MG63 (cell line): Measurements from ENCODE around the gene SHE. TPM values are rescaled to one million over a fixed set of nuclear protein-coding genes. Genes with fewer than 3 reads are reported as not detected.
A peak's percentile ranks its signal among the peaks of the same experiment; 100 is the strongest.
"Not testable (repeated sequence)": the region's sequence is repeated elsewhere in the genome, so short reads cannot be mapped to it uniquely, and the experiment has no call there.

Source experiments
- DNase-seq: peaks from one replicate; pipeline ENCODE4 v3.0.0-alpha.2; 2020
- H3K27me3 ChIP-seq: fragments of 250-450 bp; sonication (Bioruptor Pico); 2 replicates; pipeline ENCODE4 v1.5.1; 2020; ENCODE audit warnings: mild to moderate bottlenecking, moderate library complexity
- H3K36me3 ChIP-seq: fragments of 250-450 bp; sonication (Bioruptor Pico); 2 replicates; pipeline ENCODE4 v1.5.1; 2020; ENCODE audit warnings: mild to moderate bottlenecking, moderate library complexity
- H3K4me3 ChIP-seq: fragments of 250-450 bp; sonication (Bioruptor Pico); 2 replicates; pipeline ENCODE4 v1.5.1; 2020; ENCODE audit warnings: mild to moderate bottlenecking, moderate library complexity
- H3K9me3 ChIP-seq: fragments of 250-450 bp; sonication (Bioruptor Pico); 2 replicates; pipeline ENCODE4 v1.5.1; 2020; ENCODE audit warnings: mild to moderate bottlenecking, moderate library complexity
- total RNA-seq: library from RNA; depleted of rRNA; stranded (reverse); fragments of >200 nt; shearing (Covaris generic); gene quantifications from 2 replicates; pipeline ENCODE4 v1.2.3, GENCODE V29; 2014; ENCODE audit warnings: low replicate concordance

Gene SHE
- total RNA-seq, 1 experiment from 2014 or later, result not detected

DNA sequence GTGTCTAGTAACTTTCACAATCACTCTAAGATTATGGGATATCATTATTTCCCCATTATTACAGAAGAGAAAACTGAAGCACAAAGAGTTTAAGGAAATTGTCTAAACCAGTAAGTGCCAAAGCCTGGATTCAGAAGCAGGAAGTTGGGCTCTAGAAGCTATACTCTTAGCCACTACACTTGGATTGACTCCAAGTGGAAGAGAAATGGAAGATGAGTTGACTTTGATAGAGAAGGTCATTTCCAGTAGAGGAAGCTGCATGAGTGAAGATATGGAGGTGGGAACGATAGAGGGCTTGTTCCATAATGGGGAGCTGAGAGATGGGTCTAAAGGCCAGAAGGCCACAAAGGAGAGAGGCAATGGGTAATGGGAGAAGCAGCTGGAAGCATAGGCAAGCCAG lies 11.9 kb downstream of the SHE start:
- Histone ChIP-seq H3K4me3 (no peak overlapping the region), H3K9me3 (no peaks in the 10 kb centered on the region), H3K36me3 (no peaks in the 10 kb centered on the region), H3K27me3 (peaks cover 22% of the 10 kb centered on the region)
- no peak for DNase-seq

DNA sequence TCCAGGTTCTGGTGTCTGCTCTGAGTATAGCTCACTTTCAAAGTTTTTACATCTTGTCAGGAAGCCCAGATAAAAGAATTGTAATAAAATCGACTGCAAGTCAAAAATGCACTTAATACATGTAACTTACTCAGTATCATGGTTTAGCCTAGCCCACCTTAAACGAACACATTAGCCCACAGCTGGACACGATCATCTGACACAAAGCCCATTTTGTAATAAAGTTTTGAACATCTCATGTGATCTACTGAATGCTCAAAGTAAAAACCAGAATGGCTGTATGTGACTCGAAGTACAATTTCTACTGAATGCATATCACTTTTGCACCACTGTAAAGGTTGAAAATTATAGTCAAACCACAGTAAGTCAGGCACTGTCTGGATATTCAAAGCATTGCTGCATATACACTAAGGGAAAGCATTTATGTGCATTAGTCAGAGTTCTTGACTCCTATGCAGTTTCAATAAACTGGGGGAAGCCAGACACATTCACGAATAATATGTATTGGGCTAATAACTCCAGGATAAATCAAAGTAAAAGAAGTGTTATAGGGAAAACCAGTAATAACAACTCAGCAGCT lies 12.4 kb downstream of the SHE start:
- no peak for DNase-seq
- Histone ChIP-seq H3K9me3 (no peaks in the 10 kb centered on the region), H3K4me3 (no peak overlapping the region), H3K27me3 (peaks cover 22% of the 10 kb centered on the region), H3K36me3 (no peaks in the 10 kb centered on the region)

DNA sequence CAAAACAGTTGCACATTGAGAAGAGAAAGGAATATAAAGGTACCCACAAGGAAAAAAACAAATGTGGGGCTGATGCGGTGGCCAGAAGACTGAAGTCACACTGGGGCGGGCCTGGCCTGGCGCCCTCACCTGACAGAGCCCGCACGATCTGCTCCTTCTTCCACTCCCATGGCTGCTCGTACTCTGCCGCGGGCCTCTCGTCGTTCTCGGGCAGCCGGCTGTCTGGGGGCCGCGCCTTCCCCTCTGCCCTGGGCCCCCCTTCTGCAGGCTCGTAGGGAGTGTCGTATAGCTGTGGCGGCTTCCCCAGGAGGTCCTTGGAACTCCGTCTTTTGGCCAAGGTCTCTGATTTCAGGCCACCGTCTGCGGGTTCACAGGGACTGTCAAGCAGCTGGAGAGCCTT lies 13.3 kb downstream of the SHE start:
- no peaks in the 10 kb centered on the region for H3K36me3 ChIP-seq
- H3K27me3 ChIP-seq, result peaks cover 22% of the 10 kb centered on the region
- no peak for DNase-seq

DNA sequence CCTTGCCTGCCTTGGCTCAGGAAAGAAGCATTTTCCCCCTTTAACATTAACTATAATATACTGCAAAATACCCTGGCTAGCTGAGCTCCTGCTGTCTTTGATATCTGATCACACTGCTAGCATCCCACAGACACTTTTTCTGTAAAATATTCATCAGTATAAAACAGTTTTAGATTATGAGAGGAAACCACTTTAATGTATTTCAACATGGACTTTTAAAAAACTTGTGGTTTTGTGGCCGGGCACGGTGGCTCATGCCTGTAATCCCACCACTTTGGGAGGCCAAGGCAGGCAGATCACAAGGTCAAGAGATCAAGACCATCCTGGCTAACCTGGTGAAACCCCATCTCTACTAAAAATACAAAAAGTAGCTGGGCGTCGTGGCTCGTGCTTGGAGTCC lies 15.5 kb downstream of the SHE start:
- not testable (repeated sequence) for DNase-seq, H3K27me3 ChIP-seq, H3K36me3 ChIP-seq, H3K9me3 ChIP-seq, H3K4me3 ChIP-seq

More for the DNA sequence above, 13.3 kb downstream of the SHE start:
- no peaks in the 10 kb centered on the region for H3K9me3 ChIP-seq
- no peak overlapping the region for H3K4me3 ChIP-seq

DNA sequence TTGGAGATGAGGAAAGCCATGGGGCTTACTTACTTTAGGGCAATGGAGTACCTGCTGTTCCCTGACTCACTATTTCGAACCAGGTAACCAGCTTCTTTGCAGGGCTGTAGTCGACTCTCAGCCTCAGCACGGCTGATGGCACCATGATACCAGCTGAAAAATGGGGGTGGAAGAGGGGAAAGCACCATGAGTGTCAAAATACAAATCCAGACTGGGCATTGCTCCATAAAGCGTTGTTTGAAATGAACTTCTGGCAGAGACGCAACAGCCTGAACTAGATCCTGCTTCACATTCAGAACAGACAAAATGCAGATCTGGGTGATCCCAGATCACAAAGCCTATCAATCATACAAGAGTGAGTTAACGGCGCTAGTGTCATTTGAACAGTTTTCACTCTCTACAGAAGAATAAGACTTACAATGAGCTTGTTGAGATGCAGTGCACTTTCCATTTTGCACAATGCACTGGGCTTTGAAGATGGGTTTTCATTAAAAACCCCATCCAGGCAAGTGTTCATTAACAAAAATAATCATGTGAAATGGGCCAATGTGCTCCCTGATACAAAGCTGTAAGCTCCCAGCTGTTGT lies 16.2 kb downstream of the SHE start:
- Histone ChIP-seq H3K4me3 (no peak overlapping the region), H3K9me3 (no peaks in the 10 kb centered on the region), H3K27me3 (0 out of 2 replicates have a peak, but pooled peaks cover under 1% of the 10 kb centered on the region), H3K36me3 (no peaks in the 10 kb centered on the region)
- DNase-seq, result no peak

- H3K4me3 ChIP-seq, result no peak overlapping the region
- H3K27me3 ChIP-seq, result no peaks in the 10 kb centered on the region
- no peaks in the 10 kb centered on the region for H3K9me3 ChIP-seq
- no peaks in the 10 kb centered on the region for H3K36me3 ChIP-seq
- DNase-seq, result no peak
These were observed 17.1 kb downstream of the SHE start for GRCh38 chr1:154485106-154485505.

- Histone ChIP-seq H3K9me3 (no peaks in the 10 kb centered on the region), H3K27me3 (no peaks in the 10 kb centered on the region), H3K36me3 (no peaks in the 10 kb centered on the region), H3K4me3 (no peak overlapping the region)
- DNase-seq, result no peak
These were observed 18.0 kb downstream of the SHE start for GRCh38 chr1:154483941-154484803.

DNA sequence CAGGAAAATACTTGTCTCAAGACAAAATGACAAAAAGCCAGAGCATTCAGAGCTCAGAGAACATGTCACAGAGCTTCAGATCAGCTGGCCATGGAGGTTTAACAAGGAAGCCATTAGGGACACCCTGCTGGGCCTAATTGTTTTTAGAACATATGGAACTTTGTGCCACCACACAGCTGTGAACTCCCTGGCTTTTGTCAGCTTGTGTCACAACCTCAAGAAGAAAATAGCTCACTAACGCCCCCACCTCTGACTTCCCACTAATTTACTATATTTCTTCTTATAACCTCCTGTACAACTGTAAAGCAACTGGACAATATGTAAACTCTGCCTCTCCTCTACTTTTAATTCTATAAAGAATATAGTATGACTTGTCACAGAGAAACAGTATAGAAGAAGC lies 21.2 kb downstream of the SHE start:
- DNase-seq, result no peak
- no peaks in the 10 kb centered on the region for H3K27me3 ChIP-seq
- no peaks in the 10 kb centered on the region for H3K9me3 ChIP-seq
- no peaks in the 10 kb centered on the region for H3K36me3 ChIP-seq
- H3K4me3 ChIP-seq, result no peak overlapping the region

DNA sequence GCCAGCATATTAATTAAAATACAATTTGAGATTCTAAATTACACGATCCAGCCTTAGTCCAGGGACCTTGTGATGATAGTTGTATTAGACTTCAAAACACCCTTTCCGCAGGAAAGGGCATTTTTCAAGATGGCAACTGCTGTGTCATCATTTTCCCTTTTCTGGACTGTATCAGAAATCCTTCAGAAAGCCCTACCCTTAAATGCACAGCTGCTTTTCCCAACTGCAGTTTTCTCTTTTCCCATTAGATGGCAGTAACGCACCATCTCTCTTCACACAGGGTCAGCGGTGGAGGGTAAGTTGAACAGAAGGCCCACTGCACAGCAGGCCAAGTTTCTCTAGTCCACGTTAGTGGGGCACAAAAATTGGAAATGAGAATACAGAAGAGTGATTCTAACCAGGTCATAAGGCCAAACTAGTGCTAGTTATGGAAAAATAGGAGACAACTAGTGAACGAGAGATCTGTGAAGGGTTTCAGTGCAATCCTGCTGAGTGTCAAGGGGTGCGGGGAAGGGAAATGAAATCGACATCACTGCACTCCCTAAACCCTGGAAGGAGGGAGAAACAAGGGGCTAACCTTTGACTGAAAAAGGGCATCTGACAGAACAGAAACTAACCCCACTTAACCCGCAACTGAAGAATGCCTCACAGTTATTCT lies 22.3 kb downstream of the SHE start:
- no peaks in the 10 kb centered on the region for H3K9me3 ChIP-seq
- no peaks in the 10 kb centered on the region for H3K36me3 ChIP-seq
- H3K27me3 ChIP-seq, result no peaks in the 10 kb centered on the region
- peak; percentile 53 for DNase-seq
- no peak overlapping the region for H3K4me3 ChIP-seq

- no peaks in the 10 kb centered on the region for H3K27me3 ChIP-seq
- H3K9me3 ChIP-seq, result no peaks in the 10 kb centered on the region
- no peak overlapping the region for H3K4me3 ChIP-seq
- H3K36me3 ChIP-seq, result no peaks in the 10 kb centered on the region
- DNase-seq, result no peak
These were observed 23.6 kb downstream of the SHE start for GRCh38 chr1:154478639-154479038.

GRCh38 chr1:154478013-154478412 lies 24.2 kb downstream of the SHE start:
- H3K4me3 ChIP-seq, result no peak overlapping the region
- no peak for DNase-seq
- no peaks in the 10 kb centered on the region for H3K27me3 ChIP-seq
- H3K9me3 ChIP-seq, result no peaks in the 10 kb centered on the region
- no peaks in the 10 kb centered on the region for H3K36me3 ChIP-seq

DNA sequence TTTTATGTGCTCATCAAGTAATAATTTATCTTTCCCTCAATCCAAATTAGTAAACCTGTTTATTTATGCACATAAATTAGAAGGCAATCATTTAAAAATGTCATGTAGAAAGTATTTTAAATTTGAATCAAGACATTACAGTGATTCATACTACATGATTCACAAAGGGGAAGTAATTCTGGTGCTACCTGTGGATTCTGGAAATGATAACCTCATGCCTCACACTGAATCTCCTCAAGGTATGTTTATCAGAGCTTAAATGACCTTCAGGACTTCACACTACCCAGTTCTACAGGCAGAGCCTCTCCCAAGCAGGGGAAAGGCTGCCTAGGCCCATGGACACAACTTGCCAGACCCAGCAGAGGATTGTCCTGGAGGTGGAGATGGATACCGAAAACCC lies 25.4 kb downstream of the SHE start:
- DNase-seq, result no peak
- Histone ChIP-seq H3K4me3 (no peak overlapping the region), H3K36me3 (no peaks in the 10 kb centered on the region)

DNA sequence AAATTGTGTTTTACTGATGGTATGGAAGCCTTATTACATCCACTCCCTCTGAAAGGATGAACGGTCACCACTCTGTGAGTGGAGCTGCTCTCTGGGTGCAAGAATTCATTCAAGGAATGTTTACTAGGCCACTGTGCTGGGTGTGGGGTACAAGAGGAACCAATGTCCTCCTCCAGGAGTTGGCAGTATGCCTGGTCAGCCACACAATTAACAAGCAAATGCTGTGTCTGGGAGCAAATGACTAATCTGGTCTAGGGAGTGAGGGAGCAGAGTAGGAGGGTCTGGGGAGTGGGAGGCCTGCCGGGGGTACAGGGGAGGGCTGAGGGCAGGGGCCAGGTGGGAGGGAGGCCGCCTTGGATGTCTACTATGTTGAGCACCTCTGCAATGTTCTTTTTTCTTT lies 27.4 kb downstream of the SHE start:
- no peak overlapping the region for H3K4me3 ChIP-seq
- no peaks in the 10 kb centered on the region for H3K36me3 ChIP-seq
- no peaks in the 10 kb centered on the region for H3K9me3 ChIP-seq
- peak; percentile 45 for DNase-seq
- H3K27me3 ChIP-seq, result no peaks in the 10 kb centered on the region

More for the DNA sequence above, 25.4 kb downstream of the SHE start:
- Histone ChIP-seq H3K27me3 (no peaks in the 10 kb centered on the region), H3K9me3 (no peaks in the 10 kb centered on the region)

- no peak for DNase-seq
- Histone ChIP-seq H3K36me3 (no peaks in the 10 kb centered on the region), H3K27me3 (no peaks in the 10 kb centered on the region), H3K9me3 (no peaks in the 10 kb centered on the region), H3K4me3 (no peak overlapping the region)
These were observed 30.9 kb downstream of the SHE start for GRCh38 chr1:154471304-154471703.

- Histone ChIP-seq H3K36me3 (no peaks in the 10 kb centered on the region), H3K27me3 (no peaks in the 10 kb centered on the region), H3K4me3 (no peak overlapping the region), H3K9me3 (no peaks in the 10 kb centered on the region)
- DNase-seq, result no peak
These were observed 32.2 kb downstream of the SHE start for GRCh38 chr1:154469844-154470560.

GRCh38 chr1:154468535-154469250 lies 33.5 kb downstream of the SHE start:
- no peak for DNase-seq
- no peaks in the 10 kb centered on the region for H3K27me3 ChIP-seq

More at GRCh38 chr1:154468535-154469250, 33.5 kb downstream of the SHE start:
- no peaks in the 10 kb centered on the region for H3K36me3 ChIP-seq
- H3K9me3 ChIP-seq, result no peaks in the 10 kb centered on the region
- H3K4me3 ChIP-seq, result no peak overlapping the region
